ENCODE results near the gene SPAG16. TPM values are rescaled to one million over a fixed set of nuclear protein-coding genes. Genes with fewer than 3 reads are reported as not detected.
"Not testable (repeated sequence)": the region's sequence is repeated elsewhere in the genome, so short reads cannot be mapped to it uniquely, and the experiment has no call there.

SPAG16 gene
- total RNA-seq, 1 donor from 2014 or later: 27.6 TPM

- intact Hi-C loops (cut with DNase I): no loop called here
- ATAC-seq (peak; percentile 57), DNase-seq (ENCODE audit: low spot score) (no peak)
Observed at GRCh38 chr2:214019229-214019972, 735.1 kb downstream of the SPAG16 start.

GRCh38 chr2:214019973-214020345 is 735.7 kb downstream of the SPAG16 start:
- intact Hi-C loops (cut with DNase I): no loop called here
- no peak for DNase-seq (ENCODE audit: low spot score)
- ATAC-seq: no peak

GRCh38 chr2:214029190-214029589 is 744.9 kb downstream of the SPAG16 start:
- DNase-seq (ENCODE audit: low spot score) (no peak), ATAC-seq (no peak)
- intact Hi-C loops (cut with DNase I): no loop called here

GRCh38 chr2:214031566-214031965 is 747.3 kb downstream of the SPAG16 start:
- ATAC-seq (no peak), DNase-seq (ENCODE audit: low spot score) (no peak)
- intact Hi-C loops (cut with DNase I): no loop called here

GRCh38 chr2:214034417-214034816 is 750.2 kb downstream of the SPAG16 start:
- ATAC-seq: no peak
- no peak for DNase-seq (ENCODE audit: low spot score)
- intact Hi-C loops (cut with DNase I): no loop called here

GRCh38 chr2:214035091-214035852 is 751.0 kb downstream of the SPAG16 start:
- intact Hi-C loops (cut with DNase I): no loop called here
- DNase-seq (ENCODE audit: low spot score) (no peak), ATAC-seq (peak; percentile 13)

- ATAC-seq: no peak
- intact Hi-C loops (cut with DNase I): no loop called here
- no peak for DNase-seq (ENCODE audit: low spot score)
Observed at GRCh38 chr2:214035921-214036320, 751.7 kb downstream of the SPAG16 start.

- ATAC-seq: no peak
- intact Hi-C loops (cut with DNase I): no loop called here
Observed at GRCh38 chr2:214038186-214038585, 753.9 kb downstream of the SPAG16 start.

GRCh38 chr2:214050731-214051130 is 766.5 kb downstream of the SPAG16 start:
- DNase-seq (ENCODE audit: low spot score) (no peak), ATAC-seq (no peak)
- intact Hi-C loops (cut with DNase I): no loop called here

More at GRCh38 chr2:214038186-214038585, 753.9 kb downstream of the SPAG16 start:
- no peak for DNase-seq (ENCODE audit: low spot score)

- intact Hi-C loops (cut with DNase I): no loop called here
- no peak for DNase-seq (ENCODE audit: low spot score)
- ATAC-seq: no peak
Observed at GRCh38 chr2:214051585-214051984, 767.3 kb downstream of the SPAG16 start.

- intact Hi-C loops (cut with DNase I): no loop called here
- ATAC-seq: no peak
- no peak for DNase-seq (ENCODE audit: low spot score)
Observed at GRCh38 chr2:214052235-214052634, 768.0 kb downstream of the SPAG16 start.

GRCh38 chr2:214057986-214058385 is 773.7 kb downstream of the SPAG16 start:
- ATAC-seq (no peak), DNase-seq (ENCODE audit: low spot score) (no peak)
- intact Hi-C loops (cut with DNase I): no loop called here

GRCh38 chr2:214062279-214062678 is 778.0 kb downstream of the SPAG16 start:
- ATAC-seq; DNase-seq (ENCODE audit: low spot score); intact Hi-C loops (cut with DNase I): not testable (repeated sequence)

GRCh38 chr2:214064471-214064870 is 780.2 kb downstream of the SPAG16 start:
- DNase-seq (ENCODE audit: low spot score): no peak
- intact Hi-C loops (cut with DNase I): no loop called here

GRCh38 chr2:214066862-214067261 is 782.6 kb downstream of the SPAG16 start:
- DNase-seq (ENCODE audit: low spot score) (no peak), ATAC-seq (no peak)
- intact Hi-C loops (cut with DNase I): no loop called here

More at GRCh38 chr2:214064471-214064870, 780.2 kb downstream of the SPAG16 start:
- ATAC-seq: no peak

- intact Hi-C loops (cut with DNase I): no loop called here
- ATAC-seq: peak; percentile 62
- DNase-seq (ENCODE audit: low spot score): no peak
Observed at GRCh38 chr2:214069254-214069653, 785.0 kb downstream of the SPAG16 start.

GRCh38 chr2:214075456-214075855 is 791.2 kb downstream of the SPAG16 start:
- ATAC-seq (no peak), DNase-seq (ENCODE audit: low spot score) (no peak)
- intact Hi-C loops (cut with DNase I): no loop called here

GRCh38 chr2:214076527-214076926 is 792.3 kb downstream of the SPAG16 start:
- DNase-seq (ENCODE audit: low spot score) (no peak), ATAC-seq (no peak)
- intact Hi-C loops (cut with DNase I): no loop called here

- intact Hi-C loops (cut with DNase I): no loop called here
- DNase-seq (ENCODE audit: low spot score) (no peak), ATAC-seq (no peak)
Observed at GRCh38 chr2:214077727-214078126, 793.5 kb downstream of the SPAG16 start.

- ATAC-seq (no peak), DNase-seq (ENCODE audit: low spot score) (no peak)
- intact Hi-C loops (cut with DNase I): no loop called here
Observed at GRCh38 chr2:214079032-214079431, 794.8 kb downstream of the SPAG16 start.

Measured in sciatic nerve (tissue), 2 donors.